Fibroblast of skin of right biceps (primary cell): ENCODE data around the gene MAGEB17.

Experiments
- DNase-seq: peaks from one replicate; pipeline ENCODE4 v3.0.0-alpha.2; 2013

MAGEB17 gene

DNA sequence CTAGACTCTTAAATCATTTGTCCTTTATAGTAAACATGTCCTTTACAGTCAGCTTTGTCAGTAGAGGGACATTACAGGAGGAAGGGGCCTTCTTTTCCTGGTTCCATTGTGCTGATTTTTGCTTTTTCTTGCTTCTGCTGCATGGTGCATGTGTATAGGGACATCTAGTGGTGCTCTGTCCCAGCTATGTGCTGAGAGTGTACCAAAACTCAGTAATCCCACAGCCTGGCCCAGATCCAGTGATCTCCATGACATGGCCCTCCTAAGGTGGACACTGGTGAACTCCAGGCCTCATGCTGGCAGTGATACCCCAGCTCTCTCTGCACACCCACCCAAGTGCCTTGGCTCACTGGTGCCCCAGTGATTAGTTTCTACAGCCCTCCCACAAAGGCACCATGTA is 45.2 kb downstream of the MAGEB17 start:
- DNase-seq, result peak; percentile 17

DNA sequence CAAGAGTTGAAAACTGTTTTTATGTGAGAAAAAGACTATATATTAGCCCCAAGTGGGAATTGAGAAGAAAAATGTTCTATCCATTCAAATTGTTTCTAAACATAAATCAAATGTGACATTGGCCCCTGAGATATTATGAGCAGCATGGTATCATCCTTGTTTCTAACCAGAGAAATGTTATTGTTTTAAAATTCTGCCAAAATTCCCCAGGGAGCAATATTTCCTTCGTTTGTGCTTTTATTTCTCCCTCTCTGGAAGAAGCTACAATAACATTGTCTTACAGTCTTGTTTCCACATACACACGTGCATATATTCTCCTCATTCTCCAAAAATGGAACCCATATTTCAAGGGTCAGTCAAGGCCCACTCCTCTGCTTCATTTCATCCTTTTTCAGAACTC is 46.7 kb downstream of the MAGEB17 start:
- DNase-seq, result peak; percentile 38

DNA sequence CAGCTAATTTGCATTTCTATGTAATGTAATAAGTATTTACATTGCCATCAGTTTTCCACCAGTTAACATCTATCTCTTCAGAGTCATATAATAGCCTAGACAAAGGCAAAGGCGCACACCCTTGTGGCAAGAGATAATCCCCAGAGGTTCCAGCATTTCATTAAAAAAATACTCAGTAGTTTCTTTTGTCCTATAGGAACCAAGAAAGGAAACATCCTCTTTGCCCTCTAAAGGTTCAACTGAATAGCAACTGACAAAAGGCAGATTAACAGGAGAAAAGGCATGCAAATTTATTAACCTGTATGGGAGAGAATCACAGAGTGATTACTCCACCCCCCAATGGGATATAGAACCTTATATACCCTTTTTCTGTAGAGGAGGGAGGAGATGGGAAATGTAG is 48.4 kb downstream of the MAGEB17 start:
- DNase-seq, result no peak
